ENCODE measurements around the gene PFKFB3.
"Not testable (repeated sequence)": the region's sequence is repeated elsewhere in the genome, so short reads cannot be mapped to it uniquely, and the experiment has no call there.

PFKFB3 gene

GRCh38 chr10:6163364-6164270, 39.1 kb upstream of the PFKFB3 start:
- in situ Hi-C loops (cut with MboI; ENCODE audit: low pct_unique_long_range_greater_than_20kb, low sequenced_read_pairs, unreplicated experiment), result no loop called here
- TF ChIP-seq, protein P1, sequence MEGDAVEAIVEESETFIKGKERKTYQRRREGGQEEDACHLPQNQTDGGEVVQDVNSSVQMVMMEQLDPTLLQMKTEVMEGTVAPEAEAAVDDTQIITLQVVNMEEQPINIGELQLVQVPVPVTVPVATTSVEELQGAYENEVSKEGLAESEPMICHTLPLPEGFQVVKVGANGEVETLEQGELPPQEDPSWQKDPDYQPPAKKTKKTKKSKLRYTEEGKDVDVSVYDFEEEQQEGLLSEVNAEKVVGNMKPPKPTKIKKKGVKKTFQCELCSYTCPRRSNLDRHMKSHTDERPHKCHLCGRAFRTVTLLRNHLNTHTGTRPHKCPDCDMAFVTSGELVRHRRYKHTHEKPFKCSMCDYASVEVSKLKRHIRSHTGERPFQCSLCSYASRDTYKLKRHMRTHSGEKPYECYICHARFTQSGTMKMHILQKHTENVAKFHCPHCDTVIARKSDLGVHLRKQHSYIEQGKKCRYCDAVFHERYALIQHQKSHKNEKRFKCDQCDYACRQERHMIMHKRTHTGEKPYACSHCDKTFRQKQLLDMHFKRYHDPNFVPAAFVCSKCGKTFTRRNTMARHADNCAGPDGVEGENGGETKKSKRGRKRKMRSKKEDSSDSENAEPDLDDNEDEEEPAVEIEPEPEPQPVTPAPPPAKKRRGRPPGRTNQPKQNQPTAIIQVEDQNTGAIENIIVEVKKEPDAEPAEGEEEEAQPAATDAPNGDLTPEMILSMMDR (IDR thresholded peaks at IDR 0.05; ENCODE audit: extremely low read depth, insufficient read depth, missing control alignments), result peak; percentile 39
- DNase-seq (ENCODE audit: low spot score), result peak; percentile 98

DNA sequence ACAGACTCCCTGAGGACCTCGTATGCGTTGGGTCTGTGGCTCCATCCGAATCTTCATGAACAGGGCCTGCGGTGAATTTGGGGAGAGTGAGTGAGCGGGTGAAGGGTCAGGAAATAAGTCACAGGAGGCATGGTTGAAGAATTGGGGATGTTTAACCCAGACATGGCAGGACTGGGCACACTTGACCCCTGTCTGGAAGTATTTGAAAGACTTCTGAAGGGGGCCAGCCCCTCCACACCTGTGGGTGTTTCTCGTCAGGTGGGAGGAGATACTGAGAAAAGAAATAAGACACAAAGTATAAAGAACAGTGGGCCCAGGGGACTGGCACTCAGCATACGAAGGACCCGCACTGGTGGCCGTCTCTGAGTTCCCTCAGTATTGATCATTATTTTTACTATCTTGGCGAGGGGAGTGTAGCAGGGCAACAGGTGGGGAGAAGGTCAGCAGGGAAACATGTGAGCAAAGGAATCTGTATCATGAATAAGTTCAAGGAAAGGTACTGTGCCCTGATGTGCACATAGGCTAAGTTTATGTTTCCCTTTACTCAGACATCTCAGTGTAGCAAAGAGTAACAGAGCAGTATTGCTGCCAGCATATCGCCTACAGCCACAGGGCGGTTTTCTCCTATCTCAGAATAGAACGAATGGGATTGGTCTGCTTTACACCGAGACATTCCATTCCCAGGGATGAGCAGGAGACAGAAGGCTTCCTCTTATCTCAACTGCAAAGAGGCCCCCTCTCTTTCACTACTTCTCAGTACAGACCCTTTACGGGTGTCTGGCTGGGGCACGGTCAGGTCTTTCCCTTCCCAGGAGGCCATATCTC, 38.2 kb upstream of the PFKFB3 start:
- in situ Hi-C loops (cut with MboI; ENCODE audit: low pct_unique_long_range_greater_than_20kb, low sequenced_read_pairs, unreplicated experiment), result no loop called here
- no peak for DNase-seq (ENCODE audit: low spot score)
- TF ChIP-seq, protein P1 (IDR thresholded peaks at IDR 0.05; ENCODE audit: extremely low read depth, insufficient read depth, missing control alignments), result no peak

DNA sequence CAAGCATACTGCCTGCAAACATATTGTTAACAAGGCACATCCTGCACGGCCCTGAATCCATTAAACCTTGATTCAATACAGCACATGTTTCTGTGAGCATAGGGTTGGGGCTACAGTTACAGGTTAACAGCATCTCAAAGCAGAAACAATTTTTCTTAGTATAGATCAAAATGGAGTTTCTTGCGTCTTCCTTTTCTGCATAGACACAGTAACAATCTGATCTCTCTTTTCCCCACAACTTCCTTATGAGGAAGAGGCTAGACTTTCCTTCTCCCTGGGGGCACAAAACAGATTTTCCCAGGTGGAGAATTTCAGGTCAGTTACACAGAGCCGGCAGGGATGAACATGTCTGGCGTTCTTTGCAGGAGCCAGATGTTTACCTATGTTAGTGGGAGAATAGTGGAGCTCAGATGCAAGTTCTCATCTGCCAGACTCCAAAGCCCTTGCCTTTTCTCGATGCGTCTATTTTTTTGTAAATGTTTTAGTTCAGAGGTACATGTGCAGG, 37.5 kb upstream of the PFKFB3 start:
- in situ Hi-C loops (cut with MboI; ENCODE audit: low pct_unique_long_range_greater_than_20kb, low sequenced_read_pairs, unreplicated experiment), result no loop called here
- TF ChIP-seq, protein P1 (IDR thresholded peaks at IDR 0.05; ENCODE audit: extremely low read depth, insufficient read depth, missing control alignments), result no peak
- DNase-seq (ENCODE audit: low spot score), result no peak

- in situ Hi-C loops (cut with MboI; ENCODE audit: low pct_unique_long_range_greater_than_20kb, low sequenced_read_pairs, unreplicated experiment); DNase-seq (ENCODE audit: low spot score): not testable (repeated sequence)
Observed at GRCh38 chr10:6165933-6166332, 36.8 kb upstream of the PFKFB3 start.

- in situ Hi-C loops (cut with MboI; ENCODE audit: low pct_unique_long_range_greater_than_20kb, low sequenced_read_pairs, unreplicated experiment), result no loop called here
- TF ChIP-seq, protein P1 (IDR thresholded peaks at IDR 0.05; ENCODE audit: extremely low read depth, insufficient read depth, missing control alignments), result no peak
- no peak for DNase-seq (ENCODE audit: low spot score)
Observed at GRCh38 chr10:6167456-6167855, 35.3 kb upstream of the PFKFB3 start.

DNA sequence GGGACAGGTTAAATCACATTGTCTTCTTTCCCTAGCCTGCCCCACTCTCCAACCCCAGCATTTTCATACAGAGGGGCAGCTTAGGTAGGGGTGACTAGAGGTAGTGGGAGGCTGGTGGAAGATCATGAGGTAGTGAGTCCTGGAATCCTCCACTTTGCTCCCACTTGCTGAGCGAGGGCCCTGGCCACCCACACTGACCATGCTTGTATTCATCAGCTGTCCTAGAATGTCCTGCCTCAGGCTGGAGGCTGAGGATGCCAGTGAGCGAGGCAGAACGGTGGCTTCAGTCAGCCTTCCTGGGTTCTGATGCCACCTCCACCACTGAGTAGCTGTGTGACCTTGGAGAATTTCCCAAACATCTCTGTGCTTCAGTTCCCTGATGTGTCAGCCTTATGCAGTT, 34.6 kb upstream of the PFKFB3 start:
- no peak for DNase-seq (ENCODE audit: low spot score)
- TF ChIP-seq, protein P1 (IDR thresholded peaks at IDR 0.05; ENCODE audit: extremely low read depth, insufficient read depth, missing control alignments), result no peak
- in situ Hi-C loops (cut with MboI; ENCODE audit: low pct_unique_long_range_greater_than_20kb, low sequenced_read_pairs, unreplicated experiment), result no loop called here
